PFSK-1 (cell line): ENCODE data around the gene AFDN.

Source experiments
- POLR2AphosphoS5 ChIP-seq: IDR thresholded peaks from 2 replicates; pipeline ENCODE4 v1.6.1; 2012; ENCODE audit warnings: low read depth, mild to moderate bottlenecking, control low read depth, low read length, moderate library complexity
- SIN3A ChIP-seq: IDR thresholded peaks from 2 replicates; pipeline ENCODE4 v1.6.1; 2012; ENCODE audit warnings: mild to moderate bottlenecking, low read length, moderate library complexity, borderline replicate concordance; ENCODE audit not compliant: insufficient read depth
- TAF1 ChIP-seq: IDR thresholded peaks from 2 replicates; pipeline ENCODE4 v1.6.1; 2012; ENCODE audit warnings: low read length, control low read depth, borderline replicate concordance; ENCODE audit not compliant: insufficient read depth

GRCh38 chr6:167970230-167970629 is 143.5 kb downstream of the AFDN start:
- TF ChIP-seq POLR2AphosphoS5 (no peak), SIN3A (no peak), TAF1 (no peak)
